T-helper 1 cell treated with Interleukin-12 subunit alpha and Interleukin-12 subunit beta and Interleukin-4 antibody, amounts not matched to agents 30 ng/mL and 1 ng/mL, for 36 hours (primary cell): Measurements from ENCODE around the gene DIDO1. TPM values are rescaled to one million over a fixed set of nuclear protein-coding genes. Genes with fewer than 3 reads are reported as not detected.

Source experiments
- intact Hi-C: fragments of 100-400 bp; cut with micrococcal nuclease; formaldehyde crosslinking; loops from one replicate; pipeline ENCODE4 v1.15.1; 2024
- total RNA-seq: library from RNA; stranded (reverse); gene quantifications from 2 replicates; pipeline ENCODE4 v1.2.3, GENCODE V29; 2022

The DIDO1 gene
- total RNA-seq, 1 donor from 2014 or later: 72.3 TPM

DNA sequence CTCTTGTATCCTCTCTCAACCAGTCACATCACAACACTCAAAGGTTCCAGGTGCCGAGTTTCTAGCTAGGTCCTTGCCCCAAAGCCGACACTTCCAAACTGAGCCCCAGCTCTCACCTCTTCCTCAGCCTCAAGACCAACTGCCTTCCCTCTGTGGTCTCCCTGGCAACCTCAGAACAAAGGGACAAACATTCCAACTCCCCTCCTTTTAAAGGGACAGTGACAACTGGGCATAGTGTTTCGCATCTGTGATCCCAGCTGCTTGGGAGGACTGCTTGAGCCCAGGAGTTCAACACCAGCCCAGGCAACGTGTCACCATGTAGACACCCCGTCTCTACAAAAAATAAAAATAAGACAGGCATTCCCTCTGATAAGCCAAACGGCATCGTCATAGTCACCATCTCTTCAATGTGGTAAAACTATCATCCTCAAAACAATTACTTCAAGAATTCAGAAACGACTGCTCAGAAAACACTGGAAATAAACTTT is 11.3 kb downstream of the DIDO1 start:
- intact Hi-C loops: no loop called here

DNA sequence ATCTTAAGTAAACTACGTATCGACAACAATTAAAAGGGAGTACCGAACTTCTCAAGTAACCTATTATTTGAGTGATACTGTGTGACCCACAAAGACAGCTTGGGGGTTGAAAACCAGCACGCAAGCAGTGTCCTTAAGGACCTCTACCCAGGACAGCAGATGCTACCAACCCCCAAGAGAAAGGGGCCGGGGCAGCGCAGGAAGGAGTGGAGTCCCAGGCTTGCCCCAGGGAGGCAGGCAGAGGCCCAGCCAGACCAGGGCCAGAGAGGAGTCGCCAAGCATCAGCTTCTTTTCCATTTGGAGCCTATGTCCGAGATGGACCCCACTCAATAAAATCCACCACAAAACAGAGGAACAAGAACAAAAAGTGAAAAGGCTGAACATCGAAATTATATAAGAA is 11.9 kb downstream of the DIDO1 start:
- intact Hi-C loops: no loop called here

DNA sequence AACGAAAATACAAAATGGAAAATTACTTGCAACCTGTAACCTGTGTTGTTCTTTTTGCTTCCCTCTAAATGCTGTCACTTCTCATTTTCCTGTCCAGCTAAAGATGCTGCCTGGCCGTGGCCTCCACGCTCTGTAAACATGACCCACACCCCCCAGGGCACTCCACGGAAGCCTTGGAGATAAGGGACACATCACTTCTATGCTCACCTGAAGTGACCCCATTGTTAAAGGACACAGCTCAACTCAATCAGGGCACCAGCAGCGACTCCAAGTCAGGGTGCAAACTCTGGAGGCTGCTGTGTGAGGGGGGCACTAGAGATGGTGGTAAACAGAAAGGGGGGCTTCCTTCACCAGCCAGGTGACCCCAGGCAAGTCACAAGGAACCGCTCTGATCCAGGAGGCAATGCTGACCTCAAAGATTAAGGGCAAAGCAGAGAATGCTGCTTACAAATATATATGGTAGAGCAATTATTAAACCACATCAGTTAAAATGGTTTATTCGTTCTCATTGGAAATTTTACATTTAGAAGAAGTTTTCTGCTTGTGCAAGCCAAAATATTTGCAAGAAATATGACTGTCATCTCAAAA is 13.2 kb downstream of the DIDO1 start:
- intact Hi-C loops: no loop called here

DNA sequence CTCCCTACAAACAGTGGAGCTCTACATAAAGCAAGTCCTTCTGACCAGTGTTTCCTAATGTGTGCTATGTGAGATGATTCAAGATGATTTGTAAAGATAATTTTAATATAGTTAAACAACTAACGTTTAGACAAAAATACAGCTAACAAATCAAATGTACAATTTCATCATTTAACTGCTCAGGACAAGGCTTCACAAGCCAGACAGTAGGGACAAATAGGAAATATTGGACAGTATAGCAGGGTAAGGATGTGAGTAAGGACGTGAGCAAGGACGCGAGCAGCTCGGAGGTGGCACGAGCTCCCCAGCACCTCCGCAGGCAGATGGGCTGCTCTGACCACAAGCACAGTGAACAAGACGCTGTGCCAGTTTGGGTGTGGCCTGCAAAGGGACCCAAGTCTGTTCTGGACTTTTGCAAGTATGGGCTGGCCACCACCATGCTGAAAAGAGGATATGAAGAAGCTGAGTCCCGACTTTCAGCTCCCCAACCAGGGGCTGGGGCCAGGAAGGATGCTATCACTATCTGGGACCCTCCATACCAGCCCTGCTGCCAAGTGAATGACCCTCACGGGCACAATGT is 14.5 kb downstream of the DIDO1 start:
- intact Hi-C loops: no loop called here

DNA sequence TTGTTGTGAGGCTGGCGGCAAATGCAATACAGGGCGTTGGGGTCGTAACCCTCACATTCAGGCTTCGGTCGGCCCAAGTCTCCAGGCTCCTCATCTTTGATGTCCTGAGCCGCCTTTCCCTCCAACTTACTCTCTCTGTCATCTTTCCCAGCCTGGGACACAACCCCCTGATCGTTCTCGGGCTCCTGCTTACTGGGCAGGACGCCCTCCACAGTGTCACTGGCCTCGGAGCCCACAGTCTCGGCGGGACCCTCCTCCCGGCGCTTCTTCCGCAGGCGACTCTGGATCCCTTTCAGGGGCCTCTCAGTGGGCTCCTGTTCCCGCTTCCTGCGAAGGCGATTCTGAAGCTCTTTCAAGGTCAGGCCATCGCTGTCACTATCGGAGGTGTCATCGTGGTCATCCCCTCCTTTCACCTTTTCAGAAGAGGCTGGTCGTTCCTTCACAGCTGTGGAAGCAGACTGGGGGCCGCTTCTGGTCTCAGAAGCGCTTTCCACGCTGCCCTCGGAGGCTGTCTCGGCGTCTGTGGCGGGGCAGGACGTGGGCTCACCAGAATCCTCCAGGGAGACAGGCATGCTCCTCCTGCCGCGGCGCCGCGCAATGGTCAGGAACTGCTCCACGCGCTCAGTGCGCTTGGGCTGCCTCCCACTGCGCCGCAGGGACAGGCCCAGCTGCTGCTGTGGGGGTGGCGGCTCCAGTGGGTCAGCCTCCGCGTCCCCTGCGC is 15.4 kb downstream of the DIDO1 start:
- intact Hi-C loops: no loop called here

DNA sequence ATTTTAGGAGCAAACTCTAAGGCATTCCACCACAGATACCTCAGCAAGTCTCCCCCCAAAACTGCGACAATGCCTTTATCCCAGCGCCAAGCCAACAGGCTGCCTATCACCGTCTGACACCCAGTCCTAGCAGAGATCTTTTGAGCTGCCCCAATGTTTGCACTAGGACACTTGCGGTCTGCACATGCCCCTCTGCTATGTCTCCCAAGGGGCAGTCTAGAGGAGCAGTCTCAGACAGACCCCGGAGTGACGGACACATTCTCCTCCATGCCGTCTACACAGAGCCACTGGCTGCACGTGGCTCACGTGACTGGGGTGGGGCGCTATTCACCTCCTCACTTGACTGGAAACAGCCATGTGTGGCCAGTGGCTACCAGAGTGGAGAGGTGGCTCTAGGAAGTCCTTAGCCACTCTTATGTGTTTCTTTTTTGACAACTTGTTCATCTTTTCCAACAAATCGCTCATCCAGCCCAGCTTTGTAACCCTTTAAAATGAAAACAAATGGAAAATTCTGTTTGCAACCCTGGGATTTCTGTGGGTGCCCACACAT is 16.0 kb downstream of the DIDO1 start:
- intact Hi-C loops: no loop called here

DNA sequence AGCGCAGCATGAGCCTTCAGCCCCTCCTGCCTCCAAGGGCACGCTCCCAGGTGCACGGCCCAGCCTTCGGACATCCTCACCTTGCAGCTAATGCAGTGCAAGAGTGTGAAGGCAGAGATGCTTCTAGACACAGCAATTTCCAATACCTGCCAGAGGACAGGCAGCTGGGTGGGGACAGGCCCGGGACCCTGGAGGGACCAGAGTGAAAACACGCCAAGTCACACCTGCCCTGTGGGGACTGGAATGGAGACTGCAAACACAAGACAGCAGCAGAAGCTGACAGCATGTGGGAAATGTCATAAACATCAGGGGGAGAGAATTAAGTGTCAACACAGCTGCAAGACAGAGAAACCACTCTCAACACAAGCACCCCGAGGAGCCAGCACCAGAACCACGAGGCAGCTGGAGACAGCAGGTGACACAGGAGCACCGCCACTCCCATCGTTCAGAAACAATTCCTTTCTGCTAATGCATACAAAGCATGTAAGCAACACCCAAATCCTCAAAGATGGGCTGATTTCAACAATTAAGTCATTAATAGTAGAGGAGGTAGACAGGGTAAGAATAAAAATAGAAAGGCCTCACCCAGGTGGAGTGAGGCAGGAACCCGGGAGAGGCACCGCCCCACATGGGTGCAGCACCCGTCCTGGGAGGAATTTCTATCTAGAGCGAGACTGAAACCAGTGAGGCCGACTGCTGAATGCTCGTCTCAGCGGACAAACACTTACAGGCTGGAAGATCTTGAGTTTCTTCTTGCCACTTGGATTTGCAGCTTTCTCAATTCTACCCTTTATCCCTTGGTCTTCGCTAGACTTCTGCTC is 17.1 kb downstream of the DIDO1 start:
- intact Hi-C loops: no loop called here

DNA sequence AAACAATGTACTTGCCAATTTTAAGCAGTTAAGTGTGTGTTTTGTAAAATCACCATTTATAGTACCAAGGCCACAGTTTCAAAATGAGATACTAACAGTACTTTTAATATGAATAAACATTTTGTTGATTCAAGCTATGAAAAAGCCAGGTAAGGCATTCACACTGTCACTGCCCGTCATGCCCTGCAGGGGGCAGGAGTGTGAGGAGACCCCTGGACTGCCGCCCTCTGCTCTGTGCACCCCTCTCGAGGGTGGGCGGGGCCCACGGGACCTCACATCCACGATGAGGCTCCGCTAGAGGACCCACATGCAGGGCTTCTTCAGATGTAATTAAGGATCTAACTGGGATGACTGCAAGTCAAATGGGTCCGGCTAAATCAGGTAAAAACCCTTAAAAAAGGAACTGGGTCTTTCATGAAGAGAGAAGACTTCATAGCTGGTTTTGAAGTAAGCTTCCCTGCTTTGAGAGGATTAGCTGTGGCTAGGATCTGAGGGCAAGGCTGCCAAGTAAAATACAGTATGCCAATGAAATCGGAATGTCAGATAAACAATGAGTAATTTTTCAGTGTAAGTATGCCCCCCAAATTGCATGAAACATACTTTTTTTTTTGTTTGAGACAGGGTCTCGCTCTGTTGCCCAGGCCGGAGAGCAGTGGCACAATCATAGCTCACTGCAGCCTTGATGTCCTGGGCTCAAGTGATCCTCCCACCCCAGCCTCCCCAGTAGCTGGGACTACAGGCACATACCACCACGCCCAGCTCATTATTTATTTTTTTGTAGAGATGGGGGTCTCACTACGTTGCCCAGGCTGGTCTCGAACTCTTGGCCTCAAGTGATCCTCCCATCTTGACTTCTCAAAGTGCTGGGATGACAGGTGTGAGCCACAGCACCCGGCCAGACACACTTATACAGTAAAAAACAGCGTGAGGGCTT is 18.7 kb downstream of the DIDO1 start:
- intact Hi-C loops: no loop called here

DNA sequence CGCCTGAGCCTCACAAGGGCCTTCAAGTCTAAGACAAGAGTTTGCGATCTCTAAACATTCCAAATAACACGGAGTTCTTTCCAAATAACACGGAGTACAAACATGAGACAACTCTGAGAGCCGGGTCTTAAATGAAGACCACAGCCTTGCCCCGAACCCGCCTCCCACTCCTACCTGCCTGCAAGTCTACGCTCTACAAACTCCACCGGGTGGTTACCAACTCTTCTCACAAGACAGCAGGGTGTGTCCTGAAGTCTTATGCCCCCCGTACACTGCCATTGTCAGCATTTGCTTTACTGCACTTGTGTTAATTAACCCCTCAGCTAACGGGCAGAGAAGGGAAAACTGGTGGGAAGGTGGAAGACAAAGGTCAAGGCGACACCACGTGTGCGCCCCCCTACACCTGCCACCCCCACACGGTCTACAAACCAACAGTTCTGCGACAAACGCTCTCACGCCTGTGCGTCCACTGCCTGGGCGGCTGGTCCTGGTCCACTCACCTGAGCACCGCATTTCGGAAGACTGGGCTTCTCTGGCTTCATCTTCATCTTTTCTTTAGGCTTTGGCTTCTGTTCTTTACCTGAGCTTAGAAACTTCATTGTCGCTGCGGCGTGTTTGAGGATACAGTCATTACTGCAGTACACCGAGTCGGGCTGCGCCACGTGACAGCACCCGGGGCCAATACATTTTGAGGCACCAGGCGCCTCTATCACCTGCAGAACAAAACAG is 19.5 kb downstream of the DIDO1 start:
- intact Hi-C loops: no loop called here

DNA sequence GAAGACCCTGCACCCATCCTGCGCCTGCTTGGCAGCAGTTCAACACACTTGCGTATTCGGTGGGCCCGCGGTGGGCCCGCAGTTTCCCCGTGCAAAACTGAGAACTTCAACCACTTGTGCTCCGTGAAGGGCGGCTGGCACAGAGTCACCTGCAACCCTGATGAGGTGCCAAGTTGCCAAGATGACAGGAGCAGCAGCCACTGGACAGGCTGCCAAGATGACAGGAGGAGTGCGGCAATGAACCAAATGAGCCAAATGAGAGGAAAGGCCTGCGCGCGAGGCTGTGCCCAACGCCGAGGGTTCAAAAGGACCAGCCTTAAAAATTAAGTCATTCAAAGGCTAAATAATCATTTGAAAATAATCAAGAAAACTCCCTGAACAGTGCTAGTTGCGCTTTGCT is 20.1 kb downstream of the DIDO1 start:
- intact Hi-C loops: no loop called here

DNA sequence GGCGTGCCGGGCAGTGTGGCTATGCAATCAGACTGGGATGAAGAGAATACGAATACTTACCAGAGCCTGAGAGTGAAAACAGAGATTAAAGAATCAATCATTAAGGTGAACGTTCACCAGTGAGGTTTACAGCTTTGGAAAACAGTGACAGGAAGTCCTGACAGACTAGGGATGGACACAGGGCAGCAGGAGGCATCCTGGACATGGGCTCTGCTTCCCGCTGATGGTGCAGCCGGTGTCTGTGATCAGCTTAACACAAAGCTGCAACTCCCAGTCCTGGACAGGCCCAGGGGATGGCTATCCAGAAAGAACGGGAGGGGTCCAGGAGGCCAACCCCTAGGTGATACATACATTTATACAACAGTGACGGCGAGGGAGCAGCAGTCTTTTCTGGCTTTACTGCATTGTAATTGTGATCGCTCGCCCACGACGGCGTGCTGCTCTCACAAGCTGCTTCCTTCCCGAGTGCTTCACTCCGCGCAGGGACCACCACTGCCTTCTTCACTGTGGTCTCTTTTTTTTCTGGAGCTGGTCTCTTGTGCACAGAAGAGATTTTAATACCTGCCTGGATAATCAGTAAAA is 20.7 kb downstream of the DIDO1 start:
- intact Hi-C loops: no loop called here

DNA sequence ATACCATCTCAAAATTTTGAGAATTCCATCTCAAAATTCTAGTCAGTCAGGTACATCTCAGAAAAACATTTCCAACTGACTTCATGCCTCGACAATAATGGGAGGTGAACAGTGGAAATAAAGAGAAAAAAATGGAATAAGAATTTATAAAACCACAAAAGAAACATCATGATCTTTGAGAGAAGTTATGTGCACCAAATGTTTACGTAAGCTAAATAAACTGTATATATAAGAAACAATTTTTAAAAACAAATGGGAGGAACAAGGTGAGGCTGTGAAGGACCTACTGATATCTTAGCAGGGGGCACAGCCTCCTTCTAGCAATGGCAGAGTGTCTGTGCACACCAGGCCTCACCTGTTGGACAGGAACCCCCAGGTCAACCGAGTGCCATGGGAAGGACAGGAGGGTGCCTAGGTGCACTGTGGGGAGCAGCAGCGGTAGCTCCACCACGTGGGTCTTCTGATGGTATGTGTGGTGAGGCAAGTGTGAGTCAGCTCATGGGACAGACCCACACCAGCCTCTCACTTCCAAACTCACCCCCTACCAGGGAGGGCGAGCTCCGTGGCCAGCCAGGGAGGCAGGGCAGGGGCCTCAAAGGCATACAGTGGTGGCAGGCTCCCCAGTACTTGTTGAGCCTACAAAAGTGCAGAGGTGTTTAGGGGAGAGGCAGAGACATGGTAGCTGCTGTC is 23.2 kb downstream of the DIDO1 start:
- intact Hi-C loops: no loop called here

DNA sequence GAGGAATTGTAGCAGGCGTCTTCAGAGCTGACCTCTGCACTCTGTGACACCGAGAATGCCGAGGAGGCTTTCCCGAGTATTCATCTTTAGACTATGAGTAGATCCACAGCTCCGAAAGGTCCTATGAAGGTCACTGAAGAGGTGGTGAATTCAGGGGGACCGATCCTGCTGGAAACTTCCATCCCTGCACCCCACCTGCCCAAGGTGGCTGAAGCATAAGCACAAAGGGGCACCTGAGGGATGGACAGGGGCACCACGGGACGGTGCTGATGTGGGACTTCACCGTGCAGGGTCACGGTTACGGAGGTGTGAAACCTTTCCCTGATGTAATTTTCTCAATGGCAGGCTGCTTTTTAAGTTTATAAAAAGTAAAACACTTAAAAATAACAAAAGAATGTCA is 24.4 kb downstream of the DIDO1 start:
- intact Hi-C loops: no loop called here

DNA sequence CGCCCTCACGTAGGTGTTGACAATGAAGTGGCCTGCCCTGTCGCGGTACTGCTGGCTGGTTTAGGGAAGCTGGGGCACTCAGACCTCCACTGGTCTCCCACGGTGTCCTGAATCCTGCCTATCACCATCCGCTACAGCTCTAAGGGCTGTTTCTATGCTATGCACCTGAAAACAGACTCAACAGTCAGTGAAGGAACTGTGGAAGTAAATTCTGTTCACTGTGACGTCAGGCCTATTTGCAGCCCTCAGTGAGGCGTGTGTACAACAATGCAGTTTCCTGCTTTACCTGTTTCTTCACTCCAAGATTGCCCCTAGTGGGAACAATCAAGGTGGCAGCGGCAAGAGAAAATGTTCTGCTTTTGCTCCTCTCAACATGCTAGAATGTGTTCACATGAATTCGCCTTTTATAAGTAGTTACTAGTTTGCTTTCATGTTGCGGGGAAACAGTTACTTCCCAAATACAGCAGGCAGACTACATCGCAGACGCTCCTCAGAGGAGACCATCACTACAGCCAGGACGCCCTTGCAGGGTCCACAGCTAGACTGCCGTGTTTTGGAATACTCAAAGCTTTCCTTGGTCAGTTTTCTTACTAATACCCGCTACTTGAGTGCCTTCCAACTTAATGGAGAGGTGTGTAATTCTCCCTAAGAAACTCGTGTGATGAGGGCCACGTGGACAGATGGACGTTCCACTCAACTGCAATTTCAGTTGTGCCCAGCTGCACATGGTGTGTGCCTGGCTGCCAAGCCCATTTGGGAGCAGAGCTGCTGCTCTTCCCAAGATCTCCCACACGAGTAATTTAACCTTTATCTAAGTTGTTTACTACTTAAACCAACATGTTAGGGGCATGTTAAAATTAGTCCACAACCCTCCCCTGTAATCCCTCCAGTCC is 25.4 kb downstream of the DIDO1 start:
- intact Hi-C loops: loop anchor here (1.0 kb wide), 5 partner anchors 20 to 108 kb away; no protein-coding TSS in a partner anchor

DNA sequence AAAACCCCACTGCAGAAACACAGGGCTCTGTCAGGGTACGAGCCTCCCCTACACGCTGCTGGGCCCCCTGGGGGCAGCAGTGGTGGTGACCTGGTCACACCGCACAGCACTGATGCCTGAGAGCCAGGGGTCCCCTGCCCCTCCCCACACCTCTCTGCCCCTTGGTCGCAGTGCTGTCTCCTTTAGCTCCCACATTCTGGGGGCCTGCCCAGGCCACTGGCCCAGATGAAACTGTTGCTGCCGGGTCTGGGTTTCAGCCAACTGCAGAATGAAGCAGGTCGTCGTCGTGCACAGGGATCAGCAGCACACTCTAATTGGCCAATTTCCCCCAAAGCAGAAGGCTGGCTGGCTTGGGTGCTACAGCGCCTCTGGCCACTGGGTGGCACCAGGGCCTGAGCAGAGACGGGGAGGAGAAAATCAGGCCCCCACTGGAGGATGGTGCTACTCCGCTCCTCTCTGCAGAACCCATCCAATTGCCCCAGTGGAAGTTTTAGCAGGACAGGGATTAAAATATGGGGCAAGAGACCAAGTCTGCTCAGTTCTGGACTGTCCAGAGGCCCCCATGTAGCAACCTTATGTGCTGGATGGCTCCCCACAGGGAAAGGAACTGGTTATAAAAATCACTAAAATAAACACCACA is 26.1 kb downstream of the DIDO1 start:
- intact Hi-C loops: loop anchor here (1.0 kb wide), 5 partner anchors 21 to 109 kb away; no protein-coding TSS in a partner anchor

DNA sequence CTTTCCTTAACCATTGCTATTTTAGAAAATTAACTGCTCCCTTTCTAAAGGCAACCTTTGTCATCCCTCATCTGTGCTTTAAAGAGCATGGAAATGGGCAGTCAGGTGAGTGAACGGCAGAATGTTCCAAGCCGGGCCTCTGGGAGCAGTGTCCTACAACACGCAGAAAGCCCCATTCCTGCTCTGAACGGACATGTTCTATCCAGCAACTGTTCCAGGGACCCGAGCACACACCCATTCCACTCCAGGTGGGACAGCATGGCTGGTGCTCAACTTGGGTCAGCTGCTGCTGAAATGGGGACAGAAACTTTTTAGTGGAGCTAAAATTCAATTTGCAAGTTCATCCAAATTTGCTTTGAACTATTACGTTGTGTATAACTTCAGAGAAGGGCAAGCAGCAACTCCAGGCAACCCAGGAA is 26.7 kb downstream of the DIDO1 start:
- intact Hi-C loops: loop anchor here (1.0 kb wide), 5 partner anchors 22 to 110 kb away; no protein-coding TSS in a partner anchor
